ENCODE data around the gene QPCT.

Gene QPCT

DNA sequence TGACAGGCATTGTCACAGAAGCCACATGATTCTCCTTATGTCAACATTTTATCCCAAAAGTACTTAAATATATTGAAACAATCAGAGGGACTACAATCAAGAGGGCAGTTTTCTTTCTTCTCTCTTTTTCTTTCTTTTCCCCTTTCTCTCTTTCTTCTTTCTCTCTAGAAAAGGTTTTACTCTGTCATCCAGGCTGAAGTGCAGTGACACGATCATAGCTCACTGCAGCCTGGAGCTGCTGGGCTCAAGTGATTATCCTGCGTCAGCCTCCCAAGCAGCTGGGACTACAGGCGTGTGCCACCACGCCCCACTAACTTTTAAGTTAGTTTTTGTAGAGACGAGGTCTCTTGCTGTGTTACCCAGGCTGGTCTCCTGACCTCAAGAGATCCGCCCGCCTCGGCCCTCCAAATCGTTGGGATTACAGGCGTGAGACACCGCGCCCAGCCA is 18.8 kb upstream of the QPCT start:
- no peak for DNase-seq

DNA sequence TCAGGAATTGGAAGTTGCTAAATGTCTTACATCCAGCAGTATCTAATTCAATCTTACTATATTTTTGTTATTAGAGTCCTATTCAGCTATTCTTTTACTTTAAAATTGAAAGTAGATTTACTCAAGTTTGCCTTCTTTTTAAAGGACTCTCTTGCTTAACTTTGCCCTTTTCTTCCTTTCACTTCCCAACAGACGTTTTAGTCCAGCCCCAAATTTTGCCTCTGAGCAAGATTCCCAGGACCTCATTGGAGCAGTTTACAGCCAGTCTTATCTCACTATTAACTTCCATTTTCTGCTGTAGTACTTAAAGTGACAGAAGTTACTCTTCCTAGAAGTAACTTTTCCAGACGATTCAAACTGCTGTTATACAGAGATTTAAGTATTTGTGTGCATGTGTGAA is 18.1 kb upstream of the QPCT start:
- no peak for DNase-seq

DNA sequence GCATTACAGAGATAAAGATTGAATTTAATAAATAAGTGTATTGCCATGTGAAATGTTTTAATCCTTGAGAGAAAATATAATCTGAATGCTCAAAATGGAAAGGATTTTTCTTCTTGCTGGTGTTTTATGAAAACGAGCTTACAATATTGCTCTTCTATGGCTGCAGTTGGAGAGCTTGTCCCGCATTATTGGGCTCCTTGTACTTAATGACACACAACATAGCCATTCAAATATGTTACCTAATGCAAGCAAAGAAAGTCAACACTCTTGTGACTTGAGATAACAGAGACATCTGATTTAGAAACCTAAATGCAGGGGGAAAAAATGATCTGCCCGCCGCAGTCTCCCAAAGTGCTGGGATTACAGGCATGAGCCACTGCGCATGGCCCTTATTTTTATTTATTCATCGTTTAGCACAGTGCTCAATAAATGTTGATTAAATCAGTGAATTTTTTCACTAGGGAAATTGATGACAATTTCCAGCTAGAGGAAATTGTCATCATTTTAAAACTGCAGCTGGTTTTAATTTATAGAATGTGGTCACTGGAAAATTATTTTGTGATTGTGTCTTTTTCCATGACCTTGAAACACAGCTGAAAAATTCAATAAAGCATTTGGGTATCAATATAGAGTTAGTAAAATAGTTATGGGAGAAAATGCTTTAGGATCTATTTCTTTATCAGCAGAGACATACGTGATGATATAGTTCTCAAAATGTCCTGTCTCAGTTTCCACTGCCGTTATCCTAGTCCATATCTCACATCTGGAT is 17.4 kb upstream of the QPCT start:
- DNase-seq: no peak

DNA sequence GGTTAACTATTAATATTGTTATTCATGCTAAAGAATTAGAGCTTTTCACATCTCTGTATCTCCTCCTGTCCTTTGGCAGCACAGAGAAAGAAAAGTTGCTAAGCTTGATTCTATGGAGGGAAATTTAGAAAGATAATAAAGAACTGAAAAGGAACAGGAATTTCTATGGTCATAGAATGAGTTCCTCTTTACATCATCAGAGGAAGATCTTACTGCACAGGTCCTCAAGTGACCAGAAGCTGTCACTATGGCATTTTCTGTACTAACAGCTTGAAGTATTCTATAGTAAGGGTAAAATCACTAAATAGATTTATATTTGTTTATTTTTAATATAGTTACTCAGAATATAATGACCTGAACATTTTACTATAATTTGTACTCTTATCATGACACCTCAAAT is 13.7 kb upstream of the QPCT start:
- DNase-seq: no peak

DNA sequence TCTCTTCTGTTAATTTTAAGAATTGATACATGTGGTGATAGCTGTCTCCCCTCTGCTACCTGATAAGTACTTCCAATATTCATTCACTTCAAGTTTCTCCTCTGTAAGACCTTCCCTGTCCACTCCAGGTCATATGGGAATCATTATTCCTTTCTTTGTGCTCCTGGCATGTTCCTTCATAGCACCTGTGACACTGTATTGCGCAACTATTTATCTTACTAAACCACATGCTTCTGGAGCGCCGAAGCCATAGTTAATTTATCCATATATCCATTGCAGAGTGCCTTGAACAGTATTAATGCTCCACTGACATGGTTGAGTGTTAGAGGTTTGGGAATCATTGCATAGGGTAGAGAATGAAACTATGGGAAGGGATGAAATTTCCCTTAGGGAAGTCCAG is 11.9 kb upstream of the QPCT start:
- DNase-seq: no peak

DNA sequence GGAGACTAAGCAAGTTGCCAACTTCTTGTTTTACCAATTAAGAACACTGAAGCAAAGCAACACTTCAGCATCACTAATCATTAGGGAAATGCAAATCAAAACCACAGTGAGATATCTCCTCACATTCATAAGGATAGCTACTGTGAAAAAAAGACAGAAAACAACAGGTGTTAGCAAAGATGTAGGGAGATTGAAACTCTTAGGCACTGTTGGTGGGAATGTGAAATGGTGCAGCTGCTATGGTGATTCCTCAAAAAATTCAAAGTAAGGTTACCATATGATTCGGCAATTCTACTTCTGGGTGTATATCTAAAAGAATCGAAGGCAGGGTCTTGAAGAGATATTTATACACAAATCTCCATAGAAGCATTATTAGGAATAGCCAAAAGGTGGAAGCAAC is 11.2 kb upstream of the QPCT start:
- DNase-seq: no peak

DNA sequence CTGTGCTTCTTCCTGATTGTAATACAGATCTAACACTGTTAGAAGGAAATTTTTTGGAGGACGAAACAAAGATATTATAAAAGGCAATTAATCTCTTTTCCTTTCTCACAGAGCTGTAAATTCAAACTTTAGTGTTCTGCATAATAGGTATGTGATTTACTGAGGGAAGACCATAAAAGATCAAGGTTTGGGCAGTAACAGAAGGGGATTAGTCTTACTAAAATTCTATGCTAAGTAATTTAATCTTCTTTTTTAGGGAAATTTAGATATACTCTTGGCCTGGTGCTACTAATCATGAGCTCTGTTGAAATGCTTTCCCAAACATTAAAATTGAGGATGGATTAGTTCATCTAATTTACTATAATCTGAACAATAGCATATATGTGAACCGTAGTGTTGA is 8.8 kb upstream of the QPCT start:
- DNase-seq: no peak

DNA sequence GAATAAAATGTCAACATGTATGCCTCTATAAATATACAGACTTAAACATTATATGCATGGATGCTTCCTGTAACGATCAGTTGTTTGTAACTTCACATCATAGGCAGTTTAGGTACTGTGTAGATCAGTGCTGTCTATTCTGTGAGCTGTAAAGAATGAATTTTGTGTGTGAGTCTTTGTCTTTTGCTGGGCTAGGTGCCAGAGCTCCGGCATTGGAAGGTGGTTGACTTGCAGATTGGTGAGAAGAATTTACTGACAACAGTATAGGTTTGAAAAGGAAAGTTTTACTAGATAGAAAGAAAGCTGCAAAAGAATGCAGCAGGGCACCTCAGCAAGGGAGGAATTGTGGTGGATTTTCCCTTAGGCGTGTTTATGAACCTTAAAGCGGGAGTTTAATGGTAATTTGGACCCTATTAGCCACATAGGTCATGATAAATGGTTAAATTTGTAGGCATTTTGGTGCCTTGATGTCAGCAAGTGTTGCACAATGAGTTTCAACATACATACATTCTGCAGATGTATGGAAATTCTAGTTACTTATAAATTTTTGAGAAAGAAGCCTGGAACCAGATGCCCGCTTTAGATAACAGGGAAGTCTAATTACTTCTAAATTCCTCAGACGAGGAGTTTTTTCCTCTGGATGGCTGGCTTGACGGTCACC is 6.7 kb upstream of the QPCT start:
- no peak for DNase-seq

DNA sequence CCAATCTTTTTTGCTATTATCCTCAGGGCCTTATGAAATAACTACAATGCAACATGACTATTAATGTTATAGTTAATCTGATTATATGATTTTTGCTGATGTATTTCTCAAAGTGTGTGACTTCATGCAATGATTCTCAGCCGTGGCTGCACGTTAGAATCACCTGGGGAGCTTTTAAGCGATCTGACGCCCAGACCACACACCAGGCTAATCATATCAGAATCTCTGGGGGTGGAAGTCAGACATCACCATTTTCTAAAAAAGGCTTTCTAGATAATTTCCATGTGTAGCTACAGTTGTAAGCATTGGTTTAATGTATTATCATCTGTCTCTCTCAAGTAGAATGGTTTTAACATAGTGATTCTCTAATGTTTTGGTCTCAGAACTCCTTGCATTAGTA is 5.5 kb upstream of the QPCT start:
- no peak for DNase-seq

DNA sequence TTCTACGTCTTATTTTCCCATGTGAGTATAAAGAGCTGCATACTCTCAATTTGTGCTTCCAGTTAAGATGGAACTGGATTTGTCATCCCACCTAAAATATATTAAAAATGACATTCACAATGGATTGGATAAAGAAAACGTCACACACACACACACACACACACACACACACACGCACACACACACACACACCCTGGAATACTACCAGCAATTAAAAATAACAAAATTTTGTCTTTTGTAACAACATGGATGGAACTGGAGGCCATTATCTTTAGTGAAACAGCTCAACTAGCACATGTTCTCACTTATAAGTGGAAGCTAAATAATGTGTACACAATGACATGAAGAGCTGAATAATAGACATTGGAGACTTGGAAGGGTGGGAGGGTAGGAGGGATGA is 3.8 kb upstream of the QPCT start:
- DNase-seq: no peak

DNA sequence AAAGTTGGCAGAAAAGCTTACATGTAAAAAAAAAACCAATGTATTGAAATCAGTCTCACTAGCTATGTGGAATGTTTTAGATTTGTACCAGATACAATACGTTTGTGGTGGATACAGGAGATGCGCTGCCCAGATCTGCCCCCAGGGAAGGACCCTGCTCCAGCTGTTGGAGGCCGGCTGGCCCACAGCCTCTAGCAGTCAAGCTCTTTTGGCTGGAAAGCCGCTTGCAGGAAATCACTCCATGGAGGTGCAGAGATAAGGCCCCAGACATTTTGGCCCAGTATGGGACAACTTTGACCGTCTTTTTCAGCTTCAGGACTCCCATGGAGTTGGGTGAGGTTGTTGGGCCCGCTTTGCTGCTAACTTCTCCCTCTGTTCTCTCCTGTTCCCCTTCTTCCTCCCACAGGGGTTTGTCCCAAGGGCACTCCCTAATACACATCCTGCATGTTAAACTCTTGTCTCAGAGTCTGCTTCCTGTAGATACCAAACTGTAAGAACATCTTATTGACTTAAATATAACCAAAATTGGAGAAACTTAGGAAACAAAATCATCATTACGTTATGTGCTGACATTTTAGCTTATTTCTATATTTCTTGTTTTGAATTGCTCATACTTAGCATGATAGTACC is 1.7 kb upstream of the QPCT start:
- DNase-seq: no peak

DNA sequence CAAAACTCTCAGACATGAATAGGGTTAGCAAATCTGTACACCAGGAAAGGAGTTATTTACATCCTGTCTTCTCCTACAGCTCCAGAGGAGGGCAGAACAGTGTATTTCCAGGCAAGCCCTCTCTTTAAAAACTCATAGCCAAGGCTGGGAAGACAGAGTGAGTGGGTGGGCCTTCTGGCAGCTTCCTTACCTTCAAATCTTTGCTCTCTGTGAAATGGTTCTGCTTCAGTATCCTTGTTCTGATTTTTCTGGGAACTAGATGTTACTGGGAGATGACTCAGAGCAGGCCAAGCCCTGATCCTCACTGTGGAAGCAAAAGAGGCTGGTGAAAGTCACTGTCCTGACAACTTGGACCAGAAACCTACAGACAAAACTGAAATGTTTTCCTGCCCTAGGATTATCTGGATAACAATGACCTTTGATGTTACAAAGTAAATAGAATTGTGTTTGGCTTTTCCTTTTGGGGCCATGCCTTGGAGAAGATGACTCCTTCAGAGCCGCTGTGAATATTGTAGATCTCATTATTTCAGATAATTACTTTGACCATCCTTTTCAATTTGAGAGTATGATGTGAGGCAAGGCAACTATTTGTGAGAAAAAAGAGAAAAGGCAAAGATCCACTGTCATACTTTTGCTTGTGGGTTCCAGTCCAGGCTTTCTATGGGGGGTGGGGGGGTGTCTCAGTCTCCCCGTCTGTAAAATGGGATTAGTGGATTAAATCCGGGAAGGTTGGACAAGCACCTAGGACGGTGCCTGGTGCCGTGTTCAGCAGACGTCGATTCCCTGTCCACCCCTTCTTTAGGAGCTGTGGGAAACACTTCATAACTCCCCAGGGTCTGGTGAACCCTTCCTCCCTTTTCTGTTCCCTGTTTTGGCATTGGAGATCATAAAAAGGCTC is 644 bp upstream of the QPCT start:
- no peak for DNase-seq

DNA sequence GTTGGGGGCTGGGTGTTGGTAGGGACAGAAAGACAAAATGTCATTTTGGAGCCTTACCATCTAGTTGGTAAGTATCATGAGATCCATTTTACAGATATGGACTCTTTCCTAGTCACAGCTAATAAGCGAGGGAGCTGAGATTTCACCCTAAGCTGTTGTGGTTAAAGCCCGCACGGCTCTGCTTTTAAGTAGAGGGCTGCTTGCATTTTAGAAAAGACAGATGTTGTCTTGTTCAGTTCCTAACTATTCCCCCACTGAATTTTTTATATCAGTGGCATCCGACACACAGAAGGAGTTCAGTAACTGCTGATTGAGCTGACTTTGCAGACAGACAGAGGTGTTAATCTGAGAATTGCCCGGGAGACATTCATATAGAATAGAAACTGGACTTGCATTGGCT is 3.7 kb downstream of the QPCT start:
- DNase-seq: no peak

DNA sequence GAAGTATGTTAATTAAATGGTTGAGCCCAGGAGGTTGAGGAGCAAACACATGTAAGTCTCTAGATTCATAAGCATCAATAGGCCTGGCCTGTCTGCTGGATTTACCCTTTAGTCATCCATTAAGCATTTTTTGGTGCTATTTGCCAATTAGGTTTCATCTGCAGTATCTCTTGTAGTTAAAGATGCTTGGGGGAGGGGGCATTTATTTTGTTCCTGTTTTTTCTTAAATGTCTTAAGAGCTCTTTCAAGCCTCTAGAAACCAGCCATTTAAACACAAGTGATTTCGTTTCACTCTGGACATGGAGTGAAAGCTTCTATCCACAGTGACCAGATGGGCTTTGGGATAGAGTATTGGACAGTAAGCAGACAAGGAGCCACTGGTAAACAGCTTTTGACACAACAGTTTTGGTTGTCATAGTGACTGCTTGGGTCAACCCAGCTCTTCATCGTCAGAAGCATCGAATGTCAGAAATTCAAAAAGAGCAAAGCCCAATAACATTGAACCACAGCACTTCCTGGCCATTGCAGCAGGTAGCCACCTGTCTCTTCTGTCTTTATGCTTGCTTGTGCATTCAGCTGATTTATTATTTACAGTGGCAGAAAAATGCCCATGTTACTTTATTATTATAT is 4.9 kb downstream of the QPCT start:
- no peak for DNase-seq

DNA sequence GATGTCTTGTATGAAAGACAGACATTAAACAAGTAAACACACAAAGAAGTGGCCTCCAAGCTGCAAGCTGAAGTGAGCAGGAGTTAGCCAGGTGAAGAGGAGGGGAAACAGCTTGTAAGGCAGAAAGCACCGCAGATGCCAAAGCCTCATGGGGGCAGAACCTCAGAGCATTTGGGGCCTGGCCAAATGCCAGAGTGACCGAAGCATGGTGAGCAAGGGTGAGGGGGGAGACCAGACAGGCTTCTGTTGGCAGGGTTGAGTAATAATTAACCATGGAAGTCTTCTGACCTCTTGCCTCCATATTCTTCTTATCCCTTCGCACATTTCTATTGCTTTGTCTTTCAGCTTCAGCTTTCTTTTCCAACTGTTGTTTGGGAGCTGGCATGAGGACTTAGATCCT is 5.6 kb downstream of the QPCT start:
- no peak for DNase-seq

DNA sequence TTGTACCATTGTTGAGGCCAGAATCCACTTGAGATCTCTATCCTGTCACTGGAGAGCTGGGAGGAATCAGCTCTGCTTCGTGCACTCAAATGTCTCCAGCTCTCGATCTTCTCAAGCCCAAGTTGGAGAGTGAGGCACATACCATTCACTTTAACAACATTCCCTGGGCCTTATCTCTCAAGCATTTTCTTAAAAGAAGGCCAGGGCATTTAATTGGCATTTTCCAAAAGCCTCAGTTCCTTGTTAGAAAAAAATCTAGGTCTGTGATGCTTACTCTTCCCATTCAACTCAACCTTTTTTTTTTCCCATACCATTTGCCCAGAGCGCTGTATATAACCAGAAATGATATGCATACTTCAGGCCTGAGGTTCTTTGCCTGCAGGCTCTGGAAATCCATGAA is 10.1 kb downstream of the QPCT start:
- DNase-seq: no peak

DNA sequence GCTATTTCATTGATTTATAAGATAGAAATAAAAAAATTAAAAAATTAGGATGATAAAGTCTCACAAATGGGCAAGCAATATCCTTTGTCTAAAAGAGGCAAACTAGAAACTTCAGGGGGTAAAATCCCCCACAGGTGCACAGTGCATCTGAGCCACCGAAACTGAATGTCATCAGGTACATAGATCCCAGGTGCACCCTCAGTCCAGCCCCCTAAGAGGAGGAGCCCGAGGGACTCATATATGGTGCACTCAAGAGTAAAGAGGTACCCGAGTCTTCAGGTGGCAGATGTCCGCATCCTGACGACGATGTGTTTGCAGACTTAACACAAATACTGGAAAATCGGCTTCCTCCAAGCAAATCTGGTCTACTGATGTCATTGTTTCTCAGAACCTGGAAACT is 11.3 kb downstream of the QPCT start:
- DNase-seq: no peak

DNA sequence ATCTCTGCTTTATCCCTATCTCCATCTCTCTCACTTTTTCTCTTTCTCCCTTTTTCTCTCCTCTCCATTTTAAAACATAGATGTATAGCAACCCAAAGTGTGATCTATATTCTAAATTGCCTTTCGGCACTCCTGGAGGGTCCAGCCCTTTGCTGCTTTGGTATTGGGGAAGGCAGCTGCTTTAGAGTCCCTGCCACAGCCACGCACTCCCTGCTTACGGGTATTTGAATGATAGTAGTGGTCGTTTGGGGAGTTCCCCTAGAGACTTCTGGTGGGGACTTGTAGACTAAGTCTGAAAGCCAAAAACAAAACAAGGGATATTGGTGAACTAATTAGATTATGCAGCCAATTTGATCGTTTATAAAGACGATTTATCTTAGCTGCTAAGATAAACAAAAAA is 11.9 kb downstream of the QPCT start:
- DNase-seq: no peak

DNA sequence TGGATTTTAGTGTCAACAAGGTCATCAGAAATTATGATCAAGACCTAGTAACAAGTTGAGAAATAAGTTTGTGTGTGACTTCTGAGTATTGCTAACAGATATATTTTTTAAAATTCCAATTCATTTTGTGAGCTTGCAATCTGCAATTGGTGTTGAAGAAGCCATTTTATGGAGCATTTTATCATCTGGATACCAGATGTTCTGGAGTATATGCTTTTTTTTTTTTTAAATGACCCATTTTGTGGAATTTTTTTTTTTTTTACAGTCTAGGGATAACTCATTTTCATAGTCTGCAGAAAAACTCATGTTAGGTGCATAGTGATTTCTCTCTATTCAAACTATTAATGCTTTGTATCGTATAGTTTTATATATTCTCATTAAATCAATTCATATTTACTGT is 12.6 kb downstream of the QPCT start:
- DNase-seq: no peak

DNA sequence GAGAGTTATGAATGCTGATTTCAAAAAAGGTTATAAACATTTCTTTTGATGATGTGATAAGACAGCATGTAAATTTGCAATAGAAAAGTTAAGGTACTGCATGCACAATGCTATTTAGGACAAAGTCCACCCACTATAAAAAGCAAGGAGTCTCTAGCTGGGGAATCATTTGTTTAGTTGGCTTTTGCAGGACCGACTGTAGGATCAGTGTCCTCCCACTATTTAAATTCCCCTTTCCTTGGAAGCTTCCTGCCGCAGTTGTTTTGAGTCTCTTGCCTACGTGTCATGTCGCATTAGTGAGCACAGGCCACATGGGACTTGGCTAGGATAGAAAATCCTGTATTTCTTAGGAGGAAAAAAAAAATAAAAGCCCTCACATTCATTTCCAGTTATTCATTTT is 13.1 kb downstream of the QPCT start:
- no peak for DNase-seq

DNA sequence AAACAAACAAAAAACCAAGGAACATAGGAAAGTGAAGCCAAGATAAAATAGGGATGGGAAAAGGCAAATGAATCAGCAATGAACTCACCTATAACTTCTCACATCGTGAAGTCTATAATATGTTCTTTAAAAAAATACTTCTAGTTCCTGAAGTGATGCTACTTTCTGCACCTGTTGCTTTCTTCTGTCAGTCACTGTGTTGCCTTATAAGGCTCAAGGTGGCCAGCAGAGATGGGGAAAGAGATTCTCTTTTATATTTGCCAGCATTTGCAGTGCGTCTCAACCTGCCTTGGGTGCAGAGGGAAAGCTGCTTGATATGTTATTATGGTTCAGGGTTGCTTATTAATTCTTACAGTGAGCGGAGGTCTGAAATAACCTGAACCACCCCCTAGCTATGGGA is 14.0 kb downstream of the QPCT start:
- DNase-seq: no peak

DNA sequence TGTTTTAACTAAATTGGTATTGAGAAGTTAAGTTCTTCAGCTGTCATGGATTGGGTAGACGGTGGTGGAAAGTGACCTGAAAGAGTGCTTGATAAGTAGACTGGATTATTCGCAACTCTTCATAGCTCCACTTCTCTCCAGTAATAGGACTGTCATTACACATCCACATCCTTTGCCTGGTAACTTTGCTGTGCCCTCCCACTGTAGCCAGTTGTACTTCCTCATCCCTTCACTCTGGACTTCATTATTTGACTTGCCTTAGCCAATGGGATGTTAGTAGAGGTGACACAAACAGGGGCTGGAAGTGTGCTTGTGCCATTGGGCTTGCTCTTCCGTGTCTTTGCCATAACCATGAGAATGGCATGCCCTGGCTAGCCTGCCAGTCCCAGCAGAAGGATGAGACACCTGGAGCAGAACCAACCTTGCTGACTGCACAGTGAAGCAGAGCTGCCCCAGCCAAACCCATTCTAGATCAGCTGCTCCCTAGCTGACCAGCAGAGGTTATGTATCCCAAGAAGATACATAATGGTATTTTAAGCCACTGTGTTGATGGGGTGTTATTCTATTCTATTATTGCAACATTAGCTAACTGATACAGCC is 16.9 kb downstream of the QPCT start:
- no peak for DNase-seq

Measured in stimulated activated CD4-positive, alpha-beta T cell treated with anti-CD3 and anti-CD28 coated beads, Interleukin-4, amount 100 ng/mL, for 24 hours (primary cell).